ENCODE results near the gene SEC14L5. TPM values are rescaled to one million over a fixed set of nuclear protein-coding genes. Genes with fewer than 3 reads are reported as not detected.

The SEC14L5 gene
- total RNA-seq, 1 donor from 2014 or later, result 0.32 TPM

DNA sequence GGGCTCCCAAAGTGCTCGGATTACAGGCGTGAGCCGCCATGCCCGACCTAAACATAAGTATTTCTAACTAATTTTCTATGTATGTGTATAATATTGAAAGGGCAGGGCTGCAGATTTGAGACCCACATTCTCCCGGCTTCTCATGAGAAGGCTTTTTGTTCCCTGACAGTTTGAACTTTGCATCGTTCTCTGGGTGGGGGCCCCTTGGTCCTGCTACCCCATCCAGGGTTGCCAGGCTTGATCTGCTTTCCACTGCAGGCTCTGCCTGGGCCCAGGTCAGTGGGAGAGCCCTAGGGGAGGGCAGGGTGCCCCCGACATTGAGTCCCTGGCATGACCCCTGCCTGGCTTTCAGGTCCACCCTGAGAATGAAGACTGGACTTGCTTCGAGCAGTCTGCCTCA, 32.3 kb downstream of the SEC14L5 start:
- no peak overlapping the region for H3K4me3 ChIP-seq (ENCODE audit: insufficient read depth, low read depth, low read length)
- DNase-seq (ENCODE audit: low read depth) (no peak), FAIRE-seq (no peak)
- H2AFZ ChIP-seq (ENCODE audit: low read depth, low read length), result no peak overlapping the region
- H3K9ac ChIP-seq (ENCODE audit: low read length), result no peak overlapping the region
- no peaks in the 10 kb centered on the region for H3K4me1 ChIP-seq (ENCODE audit: insufficient read depth, low read length)
- TF ChIP-seq EZH2 (IDR thresholded peaks at IDR 0.05; ENCODE audit: insufficient read depth, low read length), result no peak
- H3K9me3 ChIP-seq (ENCODE audit: insufficient read depth, low read depth, low read length), result peaks cover 3% of the 10 kb centered on the region
- no peak overlapping the region for H3K27ac ChIP-seq (ENCODE audit: low read depth, low read length)
- Mint-ChIP-seq H3K4me3 (ENCODE audit: unreplicated experiment) (no peak overlapping the region), H3K27me3 (ENCODE audit: low read depth, unreplicated experiment) (peaks cover 21% of the 10 kb centered on the region), H3K36me3 (ENCODE audit: low read depth, unreplicated experiment) (no peaks in the 10 kb centered on the region), H3K9me3 (ENCODE audit: unreplicated experiment) (no peaks in the 10 kb centered on the region), H3K27ac (ENCODE audit: unreplicated experiment) (no peak overlapping the region), H3K4me1 (ENCODE audit: low read depth, unreplicated experiment) (no peaks in the 10 kb centered on the region)
- H3K4me2 ChIP-seq (ENCODE audit: low read length), result no peak overlapping the region
- no peaks in the 10 kb centered on the region for H4K20me1 ChIP-seq (ENCODE audit: insufficient read depth, low read length)
- no peaks in the 10 kb centered on the region for H3K36me3 ChIP-seq (ENCODE audit: insufficient read depth, low read length)
- no peaks in the 10 kb centered on the region for H3K79me2 ChIP-seq (ENCODE audit: insufficient read depth, low read length)
- H3K27me3 ChIP-seq (ENCODE audit: insufficient read depth, low read length), result peaks cover 31% of the 10 kb centered on the region

DNA sequence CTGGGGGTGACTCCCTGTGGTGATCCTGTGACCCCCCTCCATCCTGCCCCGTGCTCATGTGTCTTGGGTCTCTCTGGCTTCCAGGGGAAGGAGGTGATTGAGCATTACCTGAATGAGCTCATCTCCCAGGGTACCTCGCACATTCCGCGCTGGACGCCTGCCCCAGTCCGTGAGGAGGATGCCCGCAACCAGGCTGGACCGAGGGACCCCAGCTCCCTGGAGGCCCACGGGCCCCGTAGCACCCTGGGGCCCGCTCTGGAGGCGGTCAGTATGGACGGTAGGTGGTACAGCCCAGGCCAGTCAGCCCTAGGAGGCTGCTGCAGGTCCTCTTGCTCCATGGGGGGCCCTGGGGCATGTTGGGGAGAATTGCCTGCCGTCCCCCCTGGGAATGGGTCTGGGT, 33.6 kb downstream of the SEC14L5 start:
- Mint-ChIP-seq H3K36me3 (ENCODE audit: low read depth, unreplicated experiment) (no peaks in the 10 kb centered on the region), H3K4me1 (ENCODE audit: low read depth, unreplicated experiment) (no peaks in the 10 kb centered on the region)

DNA sequence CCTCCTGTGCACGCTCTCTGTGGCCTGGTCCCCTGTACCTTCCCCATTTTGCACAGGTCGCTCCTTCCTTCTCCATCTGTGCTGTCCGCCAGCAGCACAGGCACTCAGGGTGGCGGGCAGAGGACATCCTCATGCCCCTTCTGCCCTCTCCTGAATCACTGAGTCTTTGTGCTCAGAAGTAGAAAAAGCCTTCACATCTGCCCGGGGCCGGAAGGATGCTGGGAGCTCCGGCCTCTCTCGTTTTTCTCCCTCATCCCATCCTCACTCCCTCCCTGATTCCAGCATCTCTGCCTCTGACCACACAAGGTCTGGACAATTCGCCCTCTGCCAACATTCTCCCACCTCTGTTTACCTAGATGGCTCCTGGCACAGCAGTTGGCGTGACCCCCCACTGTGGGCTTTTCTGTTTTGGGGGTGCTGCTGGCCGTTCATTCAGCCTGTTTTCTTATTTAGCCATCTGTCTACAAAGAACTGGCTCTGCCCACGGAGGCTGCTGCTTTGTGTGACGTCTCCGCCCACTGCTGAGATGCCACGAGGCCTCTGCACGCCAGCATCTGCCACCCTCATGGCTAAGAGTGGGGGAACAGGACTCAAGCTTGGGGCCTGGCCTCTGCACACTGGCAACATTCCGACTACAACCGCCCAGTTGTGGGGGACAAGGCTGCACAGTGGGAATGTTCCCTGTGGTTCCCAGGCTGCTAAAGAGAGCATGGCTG, 36.7 kb downstream of the SEC14L5 start:
- Mint-ChIP-seq H3K36me3 (ENCODE audit: low read depth, unreplicated experiment) (no peaks in the 10 kb centered on the region), H3K9me3 (ENCODE audit: unreplicated experiment) (no peaks in the 10 kb centered on the region), H3K4me3 (ENCODE audit: unreplicated experiment) (no peak overlapping the region), H3K4me1 (ENCODE audit: low read depth, unreplicated experiment) (no peaks in the 10 kb centered on the region), H3K27me3 (ENCODE audit: low read depth, unreplicated experiment) (peaks cover 6% of the 10 kb centered on the region), H3K27ac (ENCODE audit: unreplicated experiment) (no peak overlapping the region)
- H3K4me3 ChIP-seq (ENCODE audit: insufficient read depth, low read depth, low read length), result no peak overlapping the region
- H4K20me1 ChIP-seq (ENCODE audit: insufficient read depth, low read length), result no peaks in the 10 kb centered on the region
- no peak for FAIRE-seq
- no peak overlapping the region for H3K27ac ChIP-seq (ENCODE audit: low read depth, low read length)
- H3K27me3 ChIP-seq (ENCODE audit: insufficient read depth, low read length), result peaks cover 3% of the 10 kb centered on the region
- no peak overlapping the region for H2AFZ ChIP-seq (ENCODE audit: low read depth, low read length)
- TF ChIP-seq EZH2 (IDR thresholded peaks at IDR 0.05; ENCODE audit: insufficient read depth, low read length), result no peak
- TF ChIP-seq, protein P1, sequence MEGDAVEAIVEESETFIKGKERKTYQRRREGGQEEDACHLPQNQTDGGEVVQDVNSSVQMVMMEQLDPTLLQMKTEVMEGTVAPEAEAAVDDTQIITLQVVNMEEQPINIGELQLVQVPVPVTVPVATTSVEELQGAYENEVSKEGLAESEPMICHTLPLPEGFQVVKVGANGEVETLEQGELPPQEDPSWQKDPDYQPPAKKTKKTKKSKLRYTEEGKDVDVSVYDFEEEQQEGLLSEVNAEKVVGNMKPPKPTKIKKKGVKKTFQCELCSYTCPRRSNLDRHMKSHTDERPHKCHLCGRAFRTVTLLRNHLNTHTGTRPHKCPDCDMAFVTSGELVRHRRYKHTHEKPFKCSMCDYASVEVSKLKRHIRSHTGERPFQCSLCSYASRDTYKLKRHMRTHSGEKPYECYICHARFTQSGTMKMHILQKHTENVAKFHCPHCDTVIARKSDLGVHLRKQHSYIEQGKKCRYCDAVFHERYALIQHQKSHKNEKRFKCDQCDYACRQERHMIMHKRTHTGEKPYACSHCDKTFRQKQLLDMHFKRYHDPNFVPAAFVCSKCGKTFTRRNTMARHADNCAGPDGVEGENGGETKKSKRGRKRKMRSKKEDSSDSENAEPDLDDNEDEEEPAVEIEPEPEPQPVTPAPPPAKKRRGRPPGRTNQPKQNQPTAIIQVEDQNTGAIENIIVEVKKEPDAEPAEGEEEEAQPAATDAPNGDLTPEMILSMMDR (IDR thresholded peaks at IDR 0.05; ENCODE audit: insufficient read depth, low read depth, low read length), result no peak
- H3K4me2 ChIP-seq (ENCODE audit: low read length), result no peak overlapping the region
- no peaks in the 10 kb centered on the region for H3K79me2 ChIP-seq (ENCODE audit: insufficient read depth, low read length)
- H3K9ac ChIP-seq (ENCODE audit: low read length), result no peak overlapping the region
- no peak for DNase-seq (ENCODE audit: low read depth)
- no peaks in the 10 kb centered on the region for H3K4me1 ChIP-seq (ENCODE audit: insufficient read depth, low read length)
- H3K9me3 ChIP-seq (ENCODE audit: insufficient read depth, low read depth, low read length), result no peaks in the 10 kb centered on the region
- no peaks in the 10 kb centered on the region for H3K36me3 ChIP-seq (ENCODE audit: insufficient read depth, low read length)

More for the DNA sequence above, 33.6 kb downstream of the SEC14L5 start:
- no peak for FAIRE-seq
- H3K9ac ChIP-seq (ENCODE audit: low read length), result no peak overlapping the region
- no peak overlapping the region for H3K4me2 ChIP-seq (ENCODE audit: low read length)
- no peaks in the 10 kb centered on the region for H3K4me1 ChIP-seq (ENCODE audit: insufficient read depth, low read length)
- Mint-ChIP-seq H3K27ac (ENCODE audit: unreplicated experiment) (no peak overlapping the region), H3K9me3 (ENCODE audit: unreplicated experiment) (no peaks in the 10 kb centered on the region), H3K27me3 (ENCODE audit: low read depth, unreplicated experiment) (peaks cover 22% of the 10 kb centered on the region), H3K4me3 (ENCODE audit: unreplicated experiment) (no peak overlapping the region)
- no peaks in the 10 kb centered on the region for H3K79me2 ChIP-seq (ENCODE audit: insufficient read depth, low read length)
- no peak overlapping the region for H3K27ac ChIP-seq (ENCODE audit: low read depth, low read length)
- no peak for DNase-seq (ENCODE audit: low read depth)
- H3K4me3 ChIP-seq (ENCODE audit: insufficient read depth, low read depth, low read length), result no peak overlapping the region
- no peak overlapping the region for H2AFZ ChIP-seq (ENCODE audit: low read depth, low read length)
- H3K27me3 ChIP-seq (ENCODE audit: insufficient read depth, low read length), result peaks cover 24% of the 10 kb centered on the region
- no peaks in the 10 kb centered on the region for H3K9me3 ChIP-seq (ENCODE audit: insufficient read depth, low read depth, low read length)
- no peaks in the 10 kb centered on the region for H4K20me1 ChIP-seq (ENCODE audit: insufficient read depth, low read length)
- H3K36me3 ChIP-seq (ENCODE audit: insufficient read depth, low read length), result no peaks in the 10 kb centered on the region
- TF ChIP-seq, protein P1 (IDR thresholded peaks at IDR 0.05; ENCODE audit: insufficient read depth, low read depth, low read length), result no peak
- no peak for TF ChIP-seq EZH2 (IDR thresholded peaks at IDR 0.05; ENCODE audit: insufficient read depth, low read length)

Measured in astrocyte (in vitro differentiated cells and primary cell).